ENCODE data around the gene ZNF665.

- TF ChIP-seq, protein P1, sequence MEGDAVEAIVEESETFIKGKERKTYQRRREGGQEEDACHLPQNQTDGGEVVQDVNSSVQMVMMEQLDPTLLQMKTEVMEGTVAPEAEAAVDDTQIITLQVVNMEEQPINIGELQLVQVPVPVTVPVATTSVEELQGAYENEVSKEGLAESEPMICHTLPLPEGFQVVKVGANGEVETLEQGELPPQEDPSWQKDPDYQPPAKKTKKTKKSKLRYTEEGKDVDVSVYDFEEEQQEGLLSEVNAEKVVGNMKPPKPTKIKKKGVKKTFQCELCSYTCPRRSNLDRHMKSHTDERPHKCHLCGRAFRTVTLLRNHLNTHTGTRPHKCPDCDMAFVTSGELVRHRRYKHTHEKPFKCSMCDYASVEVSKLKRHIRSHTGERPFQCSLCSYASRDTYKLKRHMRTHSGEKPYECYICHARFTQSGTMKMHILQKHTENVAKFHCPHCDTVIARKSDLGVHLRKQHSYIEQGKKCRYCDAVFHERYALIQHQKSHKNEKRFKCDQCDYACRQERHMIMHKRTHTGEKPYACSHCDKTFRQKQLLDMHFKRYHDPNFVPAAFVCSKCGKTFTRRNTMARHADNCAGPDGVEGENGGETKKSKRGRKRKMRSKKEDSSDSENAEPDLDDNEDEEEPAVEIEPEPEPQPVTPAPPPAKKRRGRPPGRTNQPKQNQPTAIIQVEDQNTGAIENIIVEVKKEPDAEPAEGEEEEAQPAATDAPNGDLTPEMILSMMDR (conservative IDR thresholded peaks at IDR 0.05 in 1 of 2, IDR thresholded peaks at IDR 0.05 in 1 of 2; ENCODE audit: low read depth in 1 of 2, low read length in 2 of 2), result no peak
- no peak for TF ChIP-seq EZH2 (IDR thresholded peaks at IDR 0.05; ENCODE audit: low read length, missing control alignments)
Measured at GRCh38 chr19:53237114-53237777, 44.1 kb upstream of the ZNF665 start.
